T47D (cell line): ENCODE measurements around the gene ADGRE3.

Experiments used
- DNase-seq, 2 experiments: peaks; one replicate each; pipeline versions ENCODE4 v3.0.0 to v3.0.0-alpha.2; 2011 to 2012; ENCODE audit warnings: low read depth in 1 of 2, low spot score in 1 of 2
- JUND ChIP-seq: IDR thresholded peaks from 2 replicates; pipeline ENCODE4 v1.6.1; 2012; ENCODE audit warnings: low read depth
- in situ Hi-C: cut with HindIII; loops from 2 replicates; pipeline ENCODE4 v1.10.0; 2016; ENCODE audit warnings: low sequenced_read_pairs, low pct_unique_long_range_greater_than_20kb

Gene ADGRE3

DNA sequence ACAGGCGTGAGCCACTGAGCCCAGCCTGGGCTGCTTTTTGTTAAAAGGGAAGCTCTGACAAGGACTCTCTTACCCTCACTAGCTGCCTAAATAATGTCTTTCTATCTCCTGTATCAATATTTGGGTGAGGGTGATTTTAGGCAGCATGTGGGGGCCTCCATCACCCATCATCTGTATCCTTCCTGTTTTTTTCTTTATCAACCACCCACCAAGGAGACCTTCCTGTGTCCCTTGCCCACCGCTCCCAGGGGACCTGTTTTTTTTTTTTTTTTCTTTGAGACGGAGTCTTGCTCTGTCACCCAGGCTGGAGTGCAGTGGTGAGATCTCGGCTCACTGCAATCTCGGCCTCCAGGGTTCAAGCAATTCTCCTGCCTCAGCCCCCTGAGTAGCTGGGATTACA, 97.4 kb downstream of the ADGRE3 start:
- no peak for DNase-seq
- TF ChIP-seq JUND = no peak
- in situ Hi-C loops = no loop called here

DNA sequence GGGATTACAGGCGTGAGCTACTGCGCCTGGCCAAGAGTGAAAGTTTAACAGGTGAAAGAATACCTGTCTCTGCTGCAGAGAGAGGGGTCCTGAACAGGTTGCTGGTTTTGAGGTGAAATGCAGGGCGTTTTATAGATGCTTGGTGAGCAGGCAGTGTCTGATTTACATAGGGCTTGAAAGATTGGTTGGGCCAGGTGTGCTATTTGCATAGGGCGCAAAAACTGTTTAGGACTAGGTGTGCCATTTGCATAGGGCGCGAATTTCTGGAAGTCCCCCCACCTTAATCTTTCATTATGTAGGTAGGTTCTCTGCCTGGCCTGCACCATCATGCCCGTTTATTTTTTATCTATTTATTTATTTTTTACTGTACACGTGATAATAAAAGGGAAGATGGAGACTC, 98.3 kb downstream of the ADGRE3 start:
- DNase-seq = no peak
- in situ Hi-C loops = no loop called here
- TF ChIP-seq JUND = no peak

DNA sequence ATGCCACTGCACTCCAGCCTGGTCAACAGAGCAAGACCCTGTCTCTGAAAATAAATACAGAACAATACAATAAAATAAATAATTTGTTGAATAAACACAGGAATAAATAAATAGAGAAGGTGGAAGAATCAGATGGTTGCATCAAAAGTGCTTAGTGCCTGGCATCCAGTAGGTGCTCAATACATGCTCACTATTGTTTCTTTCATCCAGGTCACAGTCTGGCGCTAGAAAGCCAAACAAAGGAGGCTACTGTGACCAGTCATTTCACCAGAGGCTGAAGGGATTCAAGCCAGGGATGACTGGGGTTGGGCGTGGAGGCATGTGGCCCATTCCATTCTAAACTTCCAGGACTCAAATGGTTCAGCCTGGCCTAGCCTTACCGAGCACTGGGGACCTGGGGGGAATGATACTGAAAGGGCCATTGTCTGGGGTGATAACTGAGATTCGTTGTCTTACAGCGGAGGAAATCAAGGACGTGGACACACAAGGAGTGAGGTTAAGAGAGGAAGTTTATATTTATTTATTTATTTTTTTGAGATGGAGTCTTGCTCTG, 99.1 kb downstream of the ADGRE3 start:
- DNase-seq = no peak
- TF ChIP-seq JUND = no peak
- in situ Hi-C loops = no loop called here

DNA sequence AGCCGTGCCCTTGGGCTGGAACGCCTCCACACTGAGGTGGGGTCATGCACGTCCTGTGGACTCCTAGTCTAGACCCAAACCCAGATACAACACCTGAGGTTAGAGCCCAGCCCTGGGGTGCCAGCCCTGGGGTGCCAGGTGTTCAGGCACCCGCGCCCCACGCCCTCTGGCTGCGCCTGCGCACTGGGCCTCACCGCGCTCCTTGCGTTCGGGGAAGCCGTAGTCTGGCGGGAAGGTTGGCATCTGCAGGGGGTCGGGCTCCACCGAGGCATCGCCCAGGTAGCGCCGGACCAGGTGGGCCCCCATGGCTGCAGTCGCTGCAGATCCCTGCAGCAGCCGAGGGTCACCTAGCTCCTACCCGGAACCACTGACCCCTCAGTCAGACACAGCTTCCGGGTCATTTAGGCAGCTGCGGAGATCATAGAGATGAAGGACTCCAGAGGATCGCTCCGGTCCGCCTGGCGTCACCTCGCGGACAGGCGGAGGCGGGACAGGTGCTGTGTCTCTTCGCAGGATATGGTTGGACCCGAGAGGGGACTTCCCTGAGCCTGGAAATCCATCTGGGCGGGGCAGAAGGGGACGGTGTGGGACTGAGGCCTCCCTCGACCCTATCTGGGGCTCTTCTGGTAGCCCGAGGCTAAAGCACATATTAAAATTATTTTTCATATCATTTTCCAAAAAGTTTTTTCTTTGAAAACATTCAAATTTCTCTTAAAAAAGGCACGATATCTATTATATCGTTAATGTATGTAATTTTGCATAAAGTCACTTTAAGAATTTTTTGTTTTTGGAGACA, 102.8 kb downstream of the ADGRE3 start, which contains the start of gene NDUFB7:
NDUFB7 (minus strand) TSS at position 372 of the 796 bp plus-strand sequence; CDS start at position 306, 66 bp downstream.
- in situ Hi-C loops = no loop called here
- TF ChIP-seq JUND = no peak

DNA sequence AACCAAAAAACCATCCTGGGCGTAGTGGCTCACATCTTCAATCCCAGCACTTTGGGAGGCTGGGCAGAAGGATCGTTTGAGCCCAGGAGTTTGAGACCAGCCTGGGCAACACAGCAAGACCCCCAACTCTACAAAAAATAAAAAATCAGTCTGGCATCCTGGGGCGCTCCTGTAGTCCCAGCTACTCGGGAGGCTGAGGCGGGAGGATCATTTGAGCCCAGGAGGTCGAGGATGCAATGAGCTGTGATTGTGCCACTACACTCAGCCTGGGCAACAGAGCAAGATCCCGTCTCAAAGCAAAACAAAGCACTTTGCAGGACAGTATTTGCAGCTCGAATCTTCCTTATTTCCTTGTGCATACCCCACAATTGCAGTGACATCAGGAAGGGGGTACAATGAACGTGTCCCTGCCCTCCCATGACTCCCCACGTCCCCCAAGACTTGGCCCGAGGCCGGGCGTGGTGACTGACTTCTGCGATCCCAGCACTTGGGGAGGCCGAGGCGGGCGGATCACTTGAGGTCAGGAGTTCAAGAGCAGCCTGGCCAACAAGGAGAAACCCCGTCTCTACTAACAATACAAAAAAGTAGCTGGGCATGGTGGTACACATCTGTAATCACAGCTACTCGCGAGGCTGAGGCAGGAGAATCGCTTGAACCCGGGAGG, 103.6 kb downstream of the ADGRE3 start:
- in situ Hi-C loops = no loop called here
- no peak for TF ChIP-seq JUND
- no peak for DNase-seq

More for the DNA sequence above, 102.8 kb downstream of the ADGRE3 start, which contains the start of gene NDUFB7:
- DNase-seq = peak; percentile 44 to 96
